ENCODE measurements around the gene FAHD2A.

Gene FAHD2A

GRCh38 chr2:95390881-95391321 lies 11.6 kb upstream of the FAHD2A start:
- Histone ChIP-seq H4K20me1 (ENCODE audit: insufficient read depth, low read length) (no peaks in the 10 kb centered on the region), H3K79me2 (ENCODE audit: insufficient read depth, low read length) (no peaks in the 10 kb centered on the region), H3K27me3 (ENCODE audit: insufficient read depth, low read length) (no peaks in the 10 kb centered on the region), H3K9me3 (ENCODE audit: low read length) (no peaks in the 10 kb centered on the region), H3K4me2 (ENCODE audit: low read length) (no peak overlapping the region), H3F3A (ENCODE audit: insufficient read depth, low read length) (no peaks in the 10 kb centered on the region), H3K9me2 (ENCODE audit: low read depth, low read length) (no peaks in the 10 kb centered on the region), H3K36me3 (ENCODE audit: insufficient read depth, low read length) (no peaks in the 10 kb centered on the region), H2AFZ (ENCODE audit: low read length) (no peak overlapping the region), H3K4me1 (ENCODE audit: insufficient read depth, low read length, severe bottlenecking) (no peaks in the 10 kb centered on the region), H3K27ac (ENCODE audit: low read depth, low read length, poor library complexity, severe bottlenecking) (no peak overlapping the region), H3K9ac (ENCODE audit: low read length) (no peak overlapping the region), H3K4me3 (ENCODE audit: low read depth, low read length, poor library complexity, severe bottlenecking) (no peak overlapping the region)
- TF ChIP-seq CTCF (IDR thresholded peaks at IDR 0.05; ENCODE audit: low read length) (no peak), EZH2 (IDR thresholded peaks at IDR 0.05; ENCODE audit: borderline replicate concordance, low read length) (no peak)

DNA sequence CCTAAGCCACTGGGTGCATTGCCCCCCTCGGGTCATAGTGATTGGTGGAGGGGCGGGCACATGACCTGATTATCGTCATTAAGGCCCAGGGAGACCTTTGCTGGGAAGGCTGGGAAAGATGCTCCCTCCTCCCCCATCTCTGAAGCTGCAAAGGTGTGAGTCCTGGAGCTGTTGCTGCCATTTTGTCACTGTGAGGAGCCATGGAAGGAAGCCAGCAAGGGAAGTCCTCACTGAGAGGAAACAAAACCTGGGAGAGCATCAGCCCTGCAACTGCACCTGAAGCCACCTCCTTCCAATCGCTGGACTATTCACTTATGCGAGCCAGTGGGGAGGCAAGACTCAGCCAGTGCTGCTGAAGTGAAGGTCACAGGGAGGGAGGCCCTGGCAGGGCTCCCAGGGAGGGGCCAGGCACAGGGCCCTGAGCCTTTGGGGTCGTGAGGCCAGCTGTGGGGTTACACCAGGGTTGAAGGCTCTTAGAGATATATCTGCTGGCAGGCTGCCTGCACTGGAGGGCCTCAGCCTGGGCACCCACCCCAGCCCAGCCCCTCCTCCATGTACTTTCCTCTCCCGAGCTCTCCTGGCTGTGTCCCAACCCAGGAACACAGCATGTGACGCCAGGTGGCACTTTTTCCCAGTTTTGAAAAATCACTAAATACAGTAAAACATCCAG lies 10.7 kb upstream of the FAHD2A start:
- Histone ChIP-seq H3K27ac (ENCODE audit: low read depth, low read length, poor library complexity, severe bottlenecking) (no peak overlapping the region), H3K4me3 (ENCODE audit: low read depth, low read length, poor library complexity, severe bottlenecking) (no peak overlapping the region), H3K9ac (ENCODE audit: low read length) (no peak overlapping the region), H4K20me1 (ENCODE audit: insufficient read depth, low read length) (no peaks in the 10 kb centered on the region), H3K9me2 (ENCODE audit: low read depth, low read length) (no peaks in the 10 kb centered on the region), H3K27me3 (ENCODE audit: insufficient read depth, low read length) (no peaks in the 10 kb centered on the region), H3F3A (ENCODE audit: insufficient read depth, low read length) (no peaks in the 10 kb centered on the region), H3K4me1 (ENCODE audit: insufficient read depth, low read length, severe bottlenecking) (no peaks in the 10 kb centered on the region), H3K4me2 (ENCODE audit: low read length) (no peak overlapping the region), H3K79me2 (ENCODE audit: insufficient read depth, low read length) (no peaks in the 10 kb centered on the region), H2AFZ (ENCODE audit: low read length) (no peak overlapping the region), H3K36me3 (ENCODE audit: insufficient read depth, low read length) (no peaks in the 10 kb centered on the region), H3K9me3 (ENCODE audit: low read length) (no peaks in the 10 kb centered on the region)
- TF ChIP-seq EZH2 (IDR thresholded peaks at IDR 0.05; ENCODE audit: borderline replicate concordance, low read length) (no peak), CTCF (IDR thresholded peaks at IDR 0.05; ENCODE audit: low read length) (no peak)

- H3K4me3 ChIP-seq (ENCODE audit: low read depth, low read length, poor library complexity, severe bottlenecking), result no peak overlapping the region
- H3K4me2 ChIP-seq (ENCODE audit: low read length), result no peak overlapping the region
- no peak overlapping the region for H2AFZ ChIP-seq (ENCODE audit: low read length)
- H3F3A ChIP-seq (ENCODE audit: insufficient read depth, low read length), result no peaks in the 10 kb centered on the region
- no peak for TF ChIP-seq EZH2 (IDR thresholded peaks at IDR 0.05; ENCODE audit: borderline replicate concordance, low read length)
- no peak for TF ChIP-seq CTCF (IDR thresholded peaks at IDR 0.05; ENCODE audit: low read length)
- no peaks in the 10 kb centered on the region for H3K79me2 ChIP-seq (ENCODE audit: insufficient read depth, low read length)
- no peaks in the 10 kb centered on the region for H3K27me3 ChIP-seq (ENCODE audit: insufficient read depth, low read length)
- H3K9ac ChIP-seq (ENCODE audit: low read length), result no peak overlapping the region
- no peak overlapping the region for H3K27ac ChIP-seq (ENCODE audit: low read depth, low read length, poor library complexity, severe bottlenecking)
- H3K9me2 ChIP-seq (ENCODE audit: low read depth, low read length), result no peaks in the 10 kb centered on the region
- H3K36me3 ChIP-seq (ENCODE audit: insufficient read depth, low read length), result no peaks in the 10 kb centered on the region
- no peaks in the 10 kb centered on the region for H3K4me1 ChIP-seq (ENCODE audit: insufficient read depth, low read length, severe bottlenecking)
- no peaks in the 10 kb centered on the region for H3K9me3 ChIP-seq (ENCODE audit: low read length)
- H4K20me1 ChIP-seq (ENCODE audit: insufficient read depth, low read length), result no peaks in the 10 kb centered on the region
These were observed 10.2 kb upstream of the FAHD2A start for GRCh38 chr2:95392320-95392719.
